HG02678 (cell line): Measurements from ENCODE around the gene SH3D19.
"Not testable (repeated sequence)": the region's sequence is repeated elsewhere in the genome, so short reads cannot be mapped to it uniquely, and the experiment has no call there.

Experiments
- ATAC-seq: cut with Tn5 transposase; IDR thresholded peaks from one replicate; pipeline ENCODE4 v1.9.1; 2021; ENCODE audit warnings: mild to moderate bottlenecking, moderate library complexity; ENCODE audit not compliant: unreplicated experiment

The SH3D19 gene

GRCh38 chr4:151158979-151159378, 166.4 kb downstream of the SH3D19 start:
- no peak for ATAC-seq

GRCh38 chr4:151157543-151157942, 167.9 kb downstream of the SH3D19 start:
- ATAC-seq: no peak

- ATAC-seq: no peak
Measured at GRCh38 chr4:151153585-151153984, 171.8 kb downstream of the SH3D19 start.

GRCh38 chr4:151152028-151152427, 173.4 kb downstream of the SH3D19 start:
- ATAC-seq: no peak

- ATAC-seq: no peak
Measured at GRCh38 chr4:151150821-151151580, 174.4 kb downstream of the SH3D19 start.

GRCh38 chr4:151148261-151148660, 177.1 kb downstream of the SH3D19 start:
- no peak for ATAC-seq

GRCh38 chr4:151147000-151147399, 178.4 kb downstream of the SH3D19 start:
- no peak for ATAC-seq

- ATAC-seq: no peak
Measured at GRCh38 chr4:151144329-151145072, 180.9 kb downstream of the SH3D19 start.

- no peak for ATAC-seq
Measured at GRCh38 chr4:151143811-151144210, 181.6 kb downstream of the SH3D19 start.

- no peak for ATAC-seq
Measured at GRCh38 chr4:151143162-151143561, 182.2 kb downstream of the SH3D19 start.

GRCh38 chr4:151142758-151143157, 182.6 kb downstream of the SH3D19 start:
- ATAC-seq: no peak

GRCh38 chr4:151139814-151140213, 185.6 kb downstream of the SH3D19 start:
- no peak for ATAC-seq

- ATAC-seq: not testable (repeated sequence)
Measured at GRCh38 chr4:151136048-151136447, 189.4 kb downstream of the SH3D19 start.

GRCh38 chr4:151133311-151133710, 192.1 kb downstream of the SH3D19 start:
- ATAC-seq: no peak

- ATAC-seq: no peak
Measured at GRCh38 chr4:151129796-151130195, 195.6 kb downstream of the SH3D19 start.

GRCh38 chr4:151117371-151117962, 207.9 kb downstream of the SH3D19 start:
- ATAC-seq: peak; percentile 97

- ATAC-seq: no peak
Measured at GRCh38 chr4:151114986-151115385, 210.4 kb downstream of the SH3D19 start.

- ATAC-seq: no peak
Measured at GRCh38 chr4:151114338-151114737, 211.1 kb downstream of the SH3D19 start.

- ATAC-seq: no peak
Measured at GRCh38 chr4:151110236-151110635, 215.2 kb downstream of the SH3D19 start.

GRCh38 chr4:151107063-151107462, 218.3 kb downstream of the SH3D19 start:
- ATAC-seq: no peak

GRCh38 chr4:151105454-151106032, 219.9 kb downstream of the SH3D19 start:
- no peak for ATAC-seq
